ENCODE measurements around the gene MAGEB2. TPM values are rescaled to one million over a fixed set of nuclear protein-coding genes. Genes with fewer than 3 reads are reported as not detected.

MAGEB2 gene
- total and polyA plus RNA-seq, 10 of the 15 experiments (the other 5 are each of a cell fraction or from before 2014, with no cell fraction given) = not detected

DNA sequence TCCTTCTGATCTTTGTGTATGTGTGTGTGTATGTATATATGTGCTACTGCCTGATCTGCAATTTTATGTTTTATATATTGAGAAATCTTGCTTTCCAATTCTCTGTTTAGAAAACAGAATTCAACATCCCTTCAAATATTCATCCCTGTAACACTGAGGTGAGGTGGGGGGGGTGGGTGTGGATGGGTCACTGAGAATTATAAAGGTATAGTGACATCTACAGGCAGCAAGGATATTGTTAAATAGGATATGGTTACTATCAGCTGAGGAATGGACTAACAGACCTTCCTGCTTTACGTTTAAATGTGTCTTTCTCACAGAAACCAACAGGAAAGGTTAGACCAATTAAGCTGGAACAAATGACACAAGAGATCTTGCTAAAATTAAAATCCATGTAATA lies 19.0 kb upstream of the MAGEB2 start (continued):
- TF ChIP-seq, protein P1, sequence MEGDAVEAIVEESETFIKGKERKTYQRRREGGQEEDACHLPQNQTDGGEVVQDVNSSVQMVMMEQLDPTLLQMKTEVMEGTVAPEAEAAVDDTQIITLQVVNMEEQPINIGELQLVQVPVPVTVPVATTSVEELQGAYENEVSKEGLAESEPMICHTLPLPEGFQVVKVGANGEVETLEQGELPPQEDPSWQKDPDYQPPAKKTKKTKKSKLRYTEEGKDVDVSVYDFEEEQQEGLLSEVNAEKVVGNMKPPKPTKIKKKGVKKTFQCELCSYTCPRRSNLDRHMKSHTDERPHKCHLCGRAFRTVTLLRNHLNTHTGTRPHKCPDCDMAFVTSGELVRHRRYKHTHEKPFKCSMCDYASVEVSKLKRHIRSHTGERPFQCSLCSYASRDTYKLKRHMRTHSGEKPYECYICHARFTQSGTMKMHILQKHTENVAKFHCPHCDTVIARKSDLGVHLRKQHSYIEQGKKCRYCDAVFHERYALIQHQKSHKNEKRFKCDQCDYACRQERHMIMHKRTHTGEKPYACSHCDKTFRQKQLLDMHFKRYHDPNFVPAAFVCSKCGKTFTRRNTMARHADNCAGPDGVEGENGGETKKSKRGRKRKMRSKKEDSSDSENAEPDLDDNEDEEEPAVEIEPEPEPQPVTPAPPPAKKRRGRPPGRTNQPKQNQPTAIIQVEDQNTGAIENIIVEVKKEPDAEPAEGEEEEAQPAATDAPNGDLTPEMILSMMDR (IDR thresholded peaks at IDR 0.05 in 2 of 3, conservative IDR thresholded peaks at IDR 0.05 in 1 of 3; ENCODE audit: control insufficient read depth in 2 of 3, extremely low read depth in 1 of 3, insufficient read depth in 1 of 3, low read depth in 3 of 3, low read length in 3 of 3) = peak in 2 of 3 experiments; percentile 12 to 30; a peak in 3 of 6 replicates

DNA sequence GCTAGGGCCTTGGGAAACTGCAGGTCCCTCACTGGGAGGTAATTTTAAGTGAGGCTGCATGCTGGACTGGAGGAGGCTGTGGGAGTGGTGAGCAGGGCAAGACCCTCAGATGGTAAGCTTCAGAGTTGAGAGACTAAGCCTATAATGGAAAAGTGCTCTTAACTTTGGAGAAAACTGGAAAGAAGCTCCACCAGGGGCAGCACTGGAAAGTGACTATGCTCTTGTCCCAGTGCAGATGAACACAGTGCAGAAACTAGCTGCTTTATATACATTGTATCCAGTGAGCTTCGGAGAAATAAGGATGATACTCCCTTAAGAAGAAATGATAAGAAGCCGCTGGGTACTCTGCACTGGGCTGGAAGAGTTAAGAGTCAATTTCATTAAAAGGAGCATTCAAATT lies 3.2 kb upstream of the MAGEB2 start:
- no peak overlapping the region for H3K9ac ChIP-seq (ENCODE audit: control insufficient read depth, insufficient read depth, low read length)
- ChIA-PET RAD21 (ENCODE audit: unreplicated experiment) (no interaction called here), CTCF (no interaction called here), SMC1A (ENCODE audit: uncharacterized antibody, unreplicated experiment) (interaction anchor here (1.3 kb wide), 1 partner anchor 292 kb away, joined by 3 read pairs; no protein-coding TSS in a partner anchor), POLR2A (no interaction called here)
- H3K4me2 ChIP-seq (ENCODE audit: control insufficient read depth, insufficient read depth) = no peak overlapping the region
- no peaks in the 10 kb centered on the region for H3K36me3 ChIP-seq (ENCODE audit: control insufficient read depth in 2 of 2, insufficient read depth in 2 of 2, low read length in 1 of 2)
- H3K4me3 ChIP-seq = no peak overlapping the region
- no peaks in the 10 kb centered on the region for H3K27me3 ChIP-seq (replicated peaks in 1 of 2; ENCODE audit: control insufficient read depth in 2 of 2, insufficient read depth in 2 of 2, low read length in 1 of 2)
- BruUV-seq (replicated peaks) = no TSS peak
- no peaks in the 10 kb centered on the region for H3K4me1 ChIP-seq (ENCODE audit: control insufficient read depth, insufficient read depth, low read length)
- no peaks in the 10 kb centered on the region for H3K79me2 ChIP-seq (ENCODE audit: control insufficient read depth, insufficient read depth, low read length)
- ATAC-seq (no peak), FAIRE-seq (no peak), DNase-seq (ENCODE audit: low read depth, low spot score) (no peak)
- H3K9me3 ChIP-seq (replicated peaks; ENCODE audit: control insufficient read depth, insufficient read depth, low read length) = no peaks in the 10 kb centered on the region
- WGBS (ENCODE audit: insufficient coverage, insufficient replicate concordance, low lambda C conversion rate, missing lambda C conversion rate) = 40% methylated on average over 2 of the region's 2 CpGs
- intact Hi-C loops (cut with micrococcal nuclease; ENCODE audit: unreplicated experiment) (no loop called here), in situ Hi-C loops (cut with MboI) (no loop called here)
- H4K20me1 ChIP-seq (ENCODE audit: control insufficient read depth, insufficient read depth) = no peaks in the 10 kb centered on the region
- TF ChIP-seq RCOR1 (conservative IDR thresholded peaks at IDR 0.05; ENCODE audit: low read depth, low read length) = no peak
- TF ChIP-seq BMI1 (IDR thresholded peaks at IDR 0.05; ENCODE audit: borderline replicate concordance) = no peak
- TF ChIP-seq, protein P2, sequence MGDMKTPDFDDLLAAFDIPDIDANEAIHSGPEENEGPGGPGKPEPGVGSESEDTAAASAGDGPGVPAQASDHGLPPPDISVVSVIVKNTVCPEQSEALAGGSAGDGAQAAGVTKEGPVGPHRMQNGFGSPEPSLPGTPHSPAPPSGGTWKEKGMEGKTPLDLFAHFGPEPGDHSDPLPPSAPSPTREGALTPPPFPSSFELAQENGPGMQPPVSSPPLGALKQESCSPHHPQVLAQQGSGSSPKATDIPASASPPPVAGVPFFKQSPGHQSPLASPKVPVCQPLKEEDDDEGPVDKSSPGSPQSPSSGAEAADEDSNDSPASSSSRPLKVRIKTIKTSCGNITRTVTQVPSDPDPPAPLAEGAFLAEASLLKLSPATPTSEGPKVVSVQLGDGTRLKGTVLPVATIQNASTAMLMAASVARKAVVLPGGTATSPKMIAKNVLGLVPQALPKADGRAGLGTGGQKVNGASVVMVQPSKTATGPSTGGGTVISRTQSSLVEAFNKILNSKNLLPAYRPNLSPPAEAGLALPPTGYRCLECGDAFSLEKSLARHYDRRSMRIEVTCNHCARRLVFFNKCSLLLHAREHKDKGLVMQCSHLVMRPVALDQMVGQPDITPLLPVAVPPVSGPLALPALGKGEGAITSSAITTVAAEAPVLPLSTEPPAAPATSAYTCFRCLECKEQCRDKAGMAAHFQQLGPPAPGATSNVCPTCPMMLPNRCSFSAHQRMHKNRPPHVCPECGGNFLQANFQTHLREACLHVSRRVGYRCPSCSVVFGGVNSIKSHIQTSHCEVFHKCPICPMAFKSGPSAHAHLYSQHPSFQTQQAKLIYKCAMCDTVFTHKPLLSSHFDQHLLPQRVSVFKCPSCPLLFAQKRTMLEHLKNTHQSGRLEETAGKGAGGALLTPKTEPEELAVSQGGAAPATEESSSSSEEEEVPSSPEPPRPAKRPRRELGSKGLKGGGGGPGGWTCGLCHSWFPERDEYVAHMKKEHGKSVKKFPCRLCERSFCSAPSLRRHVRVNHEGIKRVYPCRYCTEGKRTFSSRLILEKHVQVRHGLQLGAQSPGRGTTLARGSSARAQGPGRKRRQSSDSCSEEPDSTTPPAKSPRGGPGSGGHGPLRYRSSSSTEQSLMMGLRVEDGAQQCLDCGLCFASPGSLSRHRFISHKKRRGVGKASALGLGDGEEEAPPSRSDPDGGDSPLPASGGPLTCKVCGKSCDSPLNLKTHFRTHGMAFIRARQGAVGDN (IDR thresholded peaks at IDR 0.05) = no peak
- TF ChIP-seq SREBF2 (IDR thresholded peaks at IDR 0.05; ENCODE audit: low read length) = no peak
- TF ChIP-seq ZSCAN29 (IDR thresholded peaks at IDR 0.05) = no peak
- no peak overlapping the region for H2AFZ ChIP-seq (ENCODE audit: control insufficient read depth, low read depth, low read length)
- no peak overlapping the region for H3K27ac ChIP-seq (ENCODE audit: control insufficient read depth, insufficient read depth)

Measured in GM12878 (cell line).